B cell (primary cell): ENCODE measurements around the gene OPN1SW. TPM values are rescaled to one million over a fixed set of nuclear protein-coding genes. Genes with fewer than 3 reads are reported as not detected.

Experiments
- ATAC-seq: fragments of 200-7000 bp; cut with Tn5 transposase; one replicate; pipeline ENCODE4 v1.10.0; 2021; ENCODE audit warnings: low read depth, mild to moderate bottlenecking, moderate number of reproducible peaks, moderate library complexity
- CTCF ChIA-PET: fragments of 350-600 bp; sonication (Branson Sonifier 250); formaldehyde crosslinking; loops from one replicate; lab custom pipeline; 2021; ENCODE audit warnings: antibody characterized with exemption, inconsistent platforms; lab: Charles Lee
- POLR2A ChIA-PET: fragments of 350-600 bp; sonication (Branson Sonifier 250); formaldehyde crosslinking; loops from one replicate; lab custom pipeline; 2021; ENCODE audit warnings: antibody characterized with exemption; lab: Charles Lee
- DNase-seq: peaks from one replicate; pipeline ENCODE4 v3.0.0; 2013
- H2AFZ ChIP-seq: 2 replicates; pipeline ENCODE4 v1.6.1; 2012; ENCODE audit warnings: mild to moderate bottlenecking, low read depth, low read length; ENCODE audit not compliant: insufficient read depth, poor library complexity, severe bottlenecking
- H3K27ac ChIP-seq, 2 donors: 1 replicate in 1 of 2; 2 replicates in 1 of 2; pipeline ENCODE4 v1.5.1; 2012 to 2013; ENCODE audit warnings: low read length in 2 of 2, mild to moderate bottlenecking in 2 of 2, moderate library complexity in 1 of 2
- H3K27me3 ChIP-seq, 4 experiments: fragments of 200-600 bp in 1 of 4; sonication (generic) in 1 of 4; replicated peaks in 1 of 4; 1 replicate in 2 of 4; 2 replicates in 2 of 4; pipeline versions ENCODE4 v1.6.1 to v1.7.0; 2013 to 2016; ENCODE audit warnings: low read length in 3 of 4, mild to moderate bottlenecking in 2 of 4, mixed read lengths in 1 of 4, moderate library complexity in 1 of 4; ENCODE audit not compliant: insufficient read depth in 4 of 4, control insufficient read depth in 3 of 4; ENCODE audit errors: control extremely low read depth in 1 of 4
- H3K36me3 ChIP-seq, 2 experiments: replicated peaks in 1 of 2; 1 replicate in 1 of 2; 2 replicates in 1 of 2; pipeline versions ENCODE4 v1.6.1 to v1.7.1; 2013; ENCODE audit warnings: low read length in 1 of 2; ENCODE audit not compliant: insufficient read depth in 2 of 2, control insufficient read depth in 1 of 2; ENCODE audit errors: control extremely low read depth in 1 of 2, extremely low read depth in 1 of 2
- H3K4me1 ChIP-seq, 2 donors: fragments of 200-600 bp in 1 of 2; sonication (generic) in 1 of 2; 1 replicate in 1 of 2; 2 replicates in 1 of 2; pipeline versions ENCODE4 v1.5.1 to v1.6.1; 2013 to 2017; ENCODE audit warnings: low read length in 2 of 2; ENCODE audit not compliant: control insufficient read depth in 2 of 2, insufficient read depth in 2 of 2
- H3K4me2 ChIP-seq: replicated peaks from 2 replicates; pipeline ENCODE3; 2012; ENCODE audit warnings: mild to moderate bottlenecking, low read depth, low read length; ENCODE audit not compliant: poor library complexity, severe bottlenecking
- H3K4me3 ChIP-seq, 5 experiments: fragments of 200-600 bp in 1 of 5; sonication (generic) in 1 of 5; 1 replicate in 3 of 5; 2 replicates in 2 of 5; pipeline versions ENCODE4 v1.5.1 to v1.7.0; 2011 to 2016; ENCODE audit warnings: low read length in 4 of 5, mild to moderate bottlenecking in 4 of 5, low read depth in 2 of 5, control low read depth in 1 of 5, moderate library complexity in 1 of 5; ENCODE audit not compliant: insufficient read depth in 1 of 5; ENCODE audit errors: control extremely low read depth in 1 of 5, extremely low read depth in 1 of 5
- H3K79me2 ChIP-seq: fragments of 200-600 bp; sonication (generic); one replicate; pipeline ENCODE4 v1.6.0; 2016; ENCODE audit warnings: low read length; ENCODE audit not compliant: control insufficient read depth, insufficient read depth
- H3K9ac ChIP-seq: fragments of 200-600 bp; sonication (generic); 2 replicates; pipeline ENCODE4 v1.6.1; 2017; ENCODE audit warnings: mild to moderate bottlenecking, low read length, moderate library complexity
- H3K9me3 ChIP-seq, 3 donors: one replicate each; pipeline versions ENCODE4 v1.6.1 to v1.7.1; 2013; ENCODE audit warnings: low read length in 2 of 3; ENCODE audit not compliant: control insufficient read depth in 2 of 3, insufficient read depth in 1 of 3; ENCODE audit errors: control extremely low read depth in 1 of 3
- H4K20me1 ChIP-seq: 2 replicates; pipeline ENCODE4 v1.6.0; 2012; ENCODE audit warnings: mild to moderate bottlenecking, low read length; ENCODE audit not compliant: insufficient read depth, control insufficient read depth, poor library complexity, severe bottlenecking
- H3K27ac Mint-ChIP-seq: one replicate; pipeline ENCODE4 v1.8.0; 2021; ENCODE audit warnings: mixed read lengths
- H3K27me3 Mint-ChIP-seq: one replicate; pipeline ENCODE4 v1.8.0; 2021; ENCODE audit warnings: mixed read lengths
- H3K4me1 Mint-ChIP-seq: one replicate; pipeline ENCODE4 v1.8.0; 2021; ENCODE audit warnings: mixed read lengths
- H3K4me3 Mint-ChIP-seq: one replicate; pipeline ENCODE4 v1.8.0; 2021; ENCODE audit warnings: mixed read lengths
- H3K9me3 Mint-ChIP-seq: one replicate; pipeline ENCODE4 v1.8.0; 2022; ENCODE audit warnings: mixed read lengths; ENCODE audit not compliant: insufficient read depth
- EZH2 ChIP-seq: IDR thresholded peaks from 2 replicates; pipeline ENCODE4 v1.6.1; 2012; ENCODE audit warnings: borderline replicate concordance, low read depth, mild to moderate bottlenecking, moderate library complexity, low read length; ENCODE audit not compliant: insufficient read depth, poor library complexity, severe bottlenecking
- WGBS: methylation state at CpG from one replicate; pipeline ENCODE4 v1.1.5; 2013; ENCODE audit warnings: missing lambda C conversion rate; ENCODE audit not compliant: insufficient coverage; 5-methylcytosine and 5-hydroxymethylcytosine counted together
- intact Hi-C: fragments of 100-400 bp; cut with micrococcal nuclease; formaldehyde crosslinking; loops from one replicate; pipeline ENCODE4 v1.10.0; 2022
- polyA plus RNA-seq: library from polyadenylated mRNA; depleted of rRNA; stranded (reverse); fragments of >200 nt; gene quantifications from 2 replicates; pipeline ENCODE4 v1.2.3, GENCODE V29; 2012
- total RNA-seq, 2 donors: library from RNA; stranded (reverse); fragments of 120-200 nt in 1 of 2; gene quantifications; 1 replicate in 1 of 2; 2 replicates in 1 of 2; pipeline versions ENCODE4 v1.2.3 to v1.2.4, GENCODE V29; 2013 to 2022
- TF ChIP-seq, protein P1 (sequence below): fragments of 200-600 bp; IDR thresholded peaks from one replicate; pipeline ENCODE4 v1.8.0; 2022; ENCODE audit warnings: antibody characterized with exemption, mild to moderate bottlenecking

Gene OPN1SW
- total and polyA plus RNA-seq, 2 donors (not counting 1 experiment from before 2014, with no cell fraction given): not detected

DNA sequence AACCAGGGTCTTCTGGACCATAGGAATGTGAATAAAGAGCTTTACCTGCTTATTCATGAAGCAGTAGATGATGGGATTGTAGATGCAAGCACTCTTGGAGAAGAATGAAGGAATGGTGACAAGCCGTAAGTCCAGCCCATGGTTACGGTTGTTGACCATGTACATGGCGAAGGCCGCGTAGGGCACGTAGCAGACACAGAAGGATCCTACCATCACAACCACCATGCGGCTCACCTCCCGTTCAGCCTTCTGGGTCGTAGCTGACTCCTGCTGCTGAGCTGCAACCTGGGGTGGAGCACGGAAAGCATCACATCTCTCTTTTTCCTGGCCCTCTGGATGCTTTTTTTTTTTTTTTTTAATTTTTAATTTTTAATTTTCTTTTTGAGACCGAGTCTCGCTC is 2.0 kb downstream of the OPN1SW start:
- Histone ChIP-seq H3K9ac (no peak overlapping the region), H3K9me3 (peaks cover 1 to 7% (median 2%) of the 10 kb centered on the region in 3 donors), H3K79me2 (no peaks in the 10 kb centered on the region), H3K36me3 (peaks cover 0 to 40% of the 10 kb centered on the region in 2 experiments), H4K20me1 (no peaks in the 10 kb centered on the region), H2AFZ (no peak overlapping the region), H3K4me2 (no peak overlapping the region), H3K27me3 (peaks cover 0 to 4% (median 2%) of the 10 kb centered on the region in 4 experiments), H3K4me3 (no peak overlapping the region), H3K27ac (no peak overlapping the region), H3K4me1 (no peaks in the 10 kb centered on the region)
- DNase-seq (no peak), ATAC-seq (no peak)
- ChIA-PET POLR2A (interaction anchor here (0.6 kb wide), 1 partner anchor 27 kb away, joined by 3 read pairs; no protein-coding TSS in a partner anchor), CTCF (no interaction called here)
- intact Hi-C loops: no loop called here
- Mint-ChIP-seq H3K27me3 (peaks cover 7% of the 10 kb centered on the region), H3K9me3 (peaks cover 7% of the 10 kb centered on the region), H3K4me1 (no peaks in the 10 kb centered on the region), H3K4me3 (no peak overlapping the region), H3K27ac (no peak overlapping the region)
- TF ChIP-seq, protein P1, sequence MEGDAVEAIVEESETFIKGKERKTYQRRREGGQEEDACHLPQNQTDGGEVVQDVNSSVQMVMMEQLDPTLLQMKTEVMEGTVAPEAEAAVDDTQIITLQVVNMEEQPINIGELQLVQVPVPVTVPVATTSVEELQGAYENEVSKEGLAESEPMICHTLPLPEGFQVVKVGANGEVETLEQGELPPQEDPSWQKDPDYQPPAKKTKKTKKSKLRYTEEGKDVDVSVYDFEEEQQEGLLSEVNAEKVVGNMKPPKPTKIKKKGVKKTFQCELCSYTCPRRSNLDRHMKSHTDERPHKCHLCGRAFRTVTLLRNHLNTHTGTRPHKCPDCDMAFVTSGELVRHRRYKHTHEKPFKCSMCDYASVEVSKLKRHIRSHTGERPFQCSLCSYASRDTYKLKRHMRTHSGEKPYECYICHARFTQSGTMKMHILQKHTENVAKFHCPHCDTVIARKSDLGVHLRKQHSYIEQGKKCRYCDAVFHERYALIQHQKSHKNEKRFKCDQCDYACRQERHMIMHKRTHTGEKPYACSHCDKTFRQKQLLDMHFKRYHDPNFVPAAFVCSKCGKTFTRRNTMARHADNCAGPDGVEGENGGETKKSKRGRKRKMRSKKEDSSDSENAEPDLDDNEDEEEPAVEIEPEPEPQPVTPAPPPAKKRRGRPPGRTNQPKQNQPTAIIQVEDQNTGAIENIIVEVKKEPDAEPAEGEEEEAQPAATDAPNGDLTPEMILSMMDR: no peak
- no peak for TF ChIP-seq EZH2
- WGBS: over 99% methylated on average over 10 of the region's 12 CpGs

DNA sequence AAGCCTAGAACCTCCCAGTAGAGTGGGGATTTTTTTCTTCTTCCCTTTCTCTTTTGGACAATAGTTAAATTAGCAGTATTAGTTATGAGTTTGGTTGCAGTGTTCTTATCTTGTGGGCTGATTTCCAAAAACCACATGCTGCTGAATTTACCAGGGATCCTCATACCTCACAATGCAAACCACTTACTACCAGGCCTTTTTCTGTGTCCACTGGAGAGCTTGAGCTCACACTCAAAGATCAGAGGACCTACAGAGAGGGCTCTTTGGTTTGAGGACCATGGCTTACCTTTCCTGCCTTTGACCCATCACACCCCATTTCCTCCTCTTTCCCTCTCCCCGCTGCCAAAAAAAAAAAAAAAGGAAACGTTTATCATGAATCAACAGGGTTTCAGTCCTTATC is 5.4 kb downstream of the OPN1SW start:
- no peaks in the 10 kb centered on the region for H4K20me1 ChIP-seq
- Mint-ChIP-seq H3K4me1 (no peaks in the 10 kb centered on the region), H3K4me3 (no peak overlapping the region), H3K27me3 (no peaks in the 10 kb centered on the region), H3K27ac (no peak overlapping the region), H3K9me3 (no peaks in the 10 kb centered on the region)
- H2AFZ ChIP-seq: no peak overlapping the region
- no peak overlapping the region for H3K9ac ChIP-seq
- H3K79me2 ChIP-seq: no peaks in the 10 kb centered on the region
- intact Hi-C loops: no loop called here
- peaks cover 8 to 59% of the 10 kb centered on the region in 2 experiments for H3K36me3 ChIP-seq
- no peaks in the 10 kb centered on the region for H3K9me3 ChIP-seq
- H3K27ac ChIP-seq: no peak overlapping the region
- no peaks in the 10 kb centered on the region for H3K4me1 ChIP-seq
- ChIA-PET POLR2A (no interaction called here), CTCF (interaction anchor here (0.7 kb wide), 1 partner anchor 642 kb away, joined by 5 read pairs; no protein-coding TSS in a partner anchor)
- WGBS: no CpG with 5 or more reads among the region's 2 CpGs
- no peaks in the 10 kb centered on the region for H3K27me3 ChIP-seq
- H3K4me2 ChIP-seq: no peak overlapping the region
- no peak for ATAC-seq
- TF ChIP-seq, protein P1: no peak
- no peak for TF ChIP-seq EZH2
- H3K4me3 ChIP-seq: no peak overlapping the region
- DNase-seq: no peak
